HG03039 (cell line): ENCODE data around the gene BIK.

Experiments
- ATAC-seq: cut with Tn5 transposase; IDR thresholded peaks from one replicate; pipeline ENCODE4 v1.9.1; 2021; ENCODE audit warnings: mild to moderate bottlenecking, moderate library complexity; ENCODE audit not compliant: unreplicated experiment

The BIK gene

DNA sequence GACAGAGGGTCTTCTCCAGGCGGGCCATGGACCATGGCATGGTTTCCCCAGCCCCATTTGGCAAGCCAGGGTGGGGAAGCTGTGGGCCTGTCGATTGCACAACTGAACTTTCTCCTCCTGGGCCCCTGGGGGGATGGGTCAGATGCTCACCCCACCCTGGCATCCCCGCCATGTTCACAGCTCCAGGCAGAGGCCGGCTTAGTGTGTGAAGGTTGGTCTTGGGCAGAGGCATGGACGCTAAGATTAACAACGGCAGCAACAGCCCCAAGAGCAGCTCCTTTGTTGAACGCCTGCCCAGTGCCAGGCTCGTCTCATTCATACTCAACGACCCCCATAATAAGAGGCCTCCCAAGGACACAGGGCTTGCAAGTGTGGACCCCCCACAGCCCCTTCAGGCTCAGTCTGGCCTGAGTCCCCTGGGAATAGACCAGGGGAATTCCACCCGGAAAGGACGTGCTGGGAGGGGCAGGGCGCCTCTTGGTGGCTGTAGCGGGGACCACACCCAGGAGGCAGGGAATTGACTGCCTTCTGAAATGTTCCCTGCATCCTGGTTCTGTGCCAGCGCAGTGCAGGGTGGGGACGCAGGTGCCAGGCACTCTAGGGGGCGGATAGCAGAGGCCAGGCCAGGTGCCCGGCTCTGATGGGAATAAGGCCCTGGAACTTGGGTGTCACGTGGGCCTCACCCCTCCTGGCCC is 49.1 kb downstream of the BIK start:
- ATAC-seq: no peak

DNA sequence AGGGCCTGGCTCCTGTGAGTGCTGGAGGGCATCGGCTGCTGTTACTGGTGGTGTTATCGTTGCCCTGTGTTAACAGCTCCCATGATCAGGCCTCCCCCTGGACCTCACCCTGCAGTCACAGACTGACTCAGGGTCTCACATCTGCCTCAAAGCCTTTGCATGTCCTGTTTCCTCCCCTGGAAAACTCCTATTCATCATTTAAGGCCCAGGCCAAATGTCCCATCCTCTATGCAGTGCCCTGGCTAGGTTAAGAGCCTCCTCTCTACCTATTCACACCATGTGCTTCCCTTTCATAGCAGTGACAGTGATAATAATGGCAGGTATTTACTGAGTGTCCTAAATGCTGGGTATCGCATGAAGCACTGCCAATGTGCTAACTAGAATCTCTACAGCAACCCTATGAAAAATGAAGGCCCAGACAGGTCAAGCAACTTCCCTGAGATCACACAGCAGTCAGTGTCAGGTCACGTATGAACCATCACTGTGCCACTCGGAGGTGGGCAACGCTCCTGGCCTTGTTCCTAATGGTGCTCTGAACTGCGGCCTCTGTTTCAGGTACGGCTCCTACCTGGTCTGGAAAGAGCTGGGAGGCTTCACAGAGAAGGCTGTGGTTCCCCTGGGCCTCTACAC is 50.1 kb downstream of the BIK start:
- ATAC-seq: no peak

DNA sequence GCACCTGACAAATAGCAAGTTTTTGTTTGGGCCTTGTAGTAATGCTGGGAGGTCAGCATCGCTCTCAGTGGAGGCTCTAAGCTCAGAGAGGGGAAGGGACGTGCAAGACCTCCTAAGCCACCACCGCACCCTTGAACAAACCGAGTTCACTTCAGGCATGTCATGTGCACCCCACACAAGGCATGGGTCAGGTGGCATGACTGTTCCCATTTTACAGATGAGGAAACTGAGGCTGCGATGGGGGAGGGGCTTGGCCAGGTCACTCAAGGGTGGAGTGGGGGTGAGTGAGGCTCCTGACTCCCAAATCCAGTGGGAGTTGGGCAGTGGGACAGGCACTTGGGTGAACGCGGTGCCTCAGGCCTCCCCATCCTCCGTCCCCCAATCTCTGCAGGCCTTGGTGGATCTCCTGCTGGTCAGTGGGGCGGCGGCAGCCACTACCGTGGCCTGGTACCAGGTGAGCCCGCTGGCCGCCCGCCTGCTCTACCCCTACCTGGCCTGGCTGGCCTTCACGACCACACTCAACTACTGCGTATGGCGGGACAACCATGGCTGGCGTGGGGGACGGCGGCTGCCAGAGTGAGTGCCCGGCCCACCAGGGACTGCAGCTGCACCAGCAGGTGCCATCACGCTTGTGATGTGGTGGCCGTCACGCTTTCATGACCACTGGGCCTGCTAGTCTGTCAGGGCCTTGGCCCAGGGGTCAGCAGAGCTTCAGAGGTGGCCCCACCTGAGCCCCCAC is 52.0 kb downstream of the BIK start:
- no peak for ATAC-seq

DNA sequence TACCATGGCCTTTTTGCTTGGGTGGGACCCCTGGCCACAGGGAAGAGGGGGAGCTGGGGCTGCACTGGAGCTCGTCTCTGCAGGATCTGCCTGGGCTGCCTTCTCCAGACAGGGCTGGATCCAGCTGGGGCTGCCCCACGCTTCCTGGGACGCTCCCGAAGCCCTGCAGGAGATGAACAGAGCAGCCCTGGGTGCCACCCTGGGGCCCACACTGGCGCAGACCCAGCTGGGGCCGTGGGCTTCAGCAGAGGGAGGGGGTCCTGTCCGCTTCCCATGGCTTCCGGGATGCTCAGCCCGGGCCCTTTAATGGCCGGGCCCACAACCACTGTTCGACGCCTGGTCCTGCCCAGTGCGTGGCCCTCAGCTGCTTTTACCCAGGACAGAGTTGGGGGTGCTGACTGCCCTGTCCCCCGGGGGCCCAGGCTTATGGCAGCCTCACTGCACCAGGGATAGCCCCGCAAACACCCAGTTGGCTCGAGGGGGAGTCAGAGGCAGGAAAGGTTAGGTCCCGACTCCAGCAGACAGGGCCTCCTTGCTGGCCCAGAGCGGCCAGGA is 52.8 kb downstream of the BIK start:
- no peak for ATAC-seq

DNA sequence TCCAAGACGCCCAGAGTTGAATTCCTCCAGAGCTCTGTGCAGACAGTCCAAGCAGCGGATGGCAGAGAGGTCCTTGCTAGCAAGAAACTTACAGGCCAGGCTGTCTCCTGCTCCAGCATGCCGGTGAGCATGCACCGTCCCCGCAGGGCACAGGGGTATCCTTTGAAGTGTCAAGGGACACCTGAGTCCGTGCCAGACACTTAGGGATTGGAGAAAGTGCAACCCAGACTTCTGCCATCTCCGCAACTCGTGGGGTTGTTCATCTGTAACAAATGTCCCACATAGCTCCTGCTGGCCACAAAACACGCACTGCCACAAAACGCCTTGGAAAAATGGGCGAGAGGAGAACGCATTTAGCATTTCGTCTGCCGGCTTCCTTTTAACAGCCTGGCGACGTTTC is 54.1 kb downstream of the BIK start:
- no peak for ATAC-seq

DNA sequence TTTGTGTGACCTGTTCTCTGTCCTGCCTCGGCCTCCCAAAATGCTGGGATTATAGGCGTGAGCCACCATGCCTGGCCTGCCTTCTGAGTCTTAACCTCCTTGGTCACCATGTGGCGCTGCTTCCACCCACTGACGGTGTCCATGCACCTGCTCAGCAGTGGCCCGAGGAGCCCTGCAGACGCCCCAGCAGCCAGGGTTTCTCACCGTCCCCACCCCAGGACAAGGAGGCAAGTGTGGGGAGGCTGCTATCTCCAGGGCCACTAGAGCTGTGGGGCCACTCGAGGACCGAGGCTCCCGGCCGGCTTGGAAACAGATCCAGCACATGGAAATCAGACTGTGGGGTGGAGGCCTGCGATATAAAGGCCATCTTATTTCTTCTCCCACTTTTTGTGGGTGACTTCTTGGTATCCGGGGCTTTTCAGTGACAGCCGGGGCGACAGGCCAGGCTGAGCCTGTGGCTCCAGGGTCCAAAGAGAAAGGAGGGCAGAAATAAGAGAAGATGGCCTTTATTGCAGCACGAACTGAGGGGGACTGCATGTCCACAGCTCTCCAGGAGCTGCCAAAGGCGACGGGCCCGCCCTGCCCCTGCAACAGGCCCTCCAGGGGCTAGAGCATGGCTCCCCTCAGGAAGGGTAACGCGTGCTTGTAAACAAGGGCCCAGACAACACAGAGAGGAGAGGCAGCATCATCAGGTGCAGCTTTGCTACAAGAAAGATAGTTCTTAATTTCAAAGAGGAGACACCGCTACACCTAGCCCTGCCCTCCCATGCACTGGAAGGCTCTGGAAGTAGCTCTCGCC is 55.8 kb downstream of the BIK start:
- ATAC-seq: no peak

DNA sequence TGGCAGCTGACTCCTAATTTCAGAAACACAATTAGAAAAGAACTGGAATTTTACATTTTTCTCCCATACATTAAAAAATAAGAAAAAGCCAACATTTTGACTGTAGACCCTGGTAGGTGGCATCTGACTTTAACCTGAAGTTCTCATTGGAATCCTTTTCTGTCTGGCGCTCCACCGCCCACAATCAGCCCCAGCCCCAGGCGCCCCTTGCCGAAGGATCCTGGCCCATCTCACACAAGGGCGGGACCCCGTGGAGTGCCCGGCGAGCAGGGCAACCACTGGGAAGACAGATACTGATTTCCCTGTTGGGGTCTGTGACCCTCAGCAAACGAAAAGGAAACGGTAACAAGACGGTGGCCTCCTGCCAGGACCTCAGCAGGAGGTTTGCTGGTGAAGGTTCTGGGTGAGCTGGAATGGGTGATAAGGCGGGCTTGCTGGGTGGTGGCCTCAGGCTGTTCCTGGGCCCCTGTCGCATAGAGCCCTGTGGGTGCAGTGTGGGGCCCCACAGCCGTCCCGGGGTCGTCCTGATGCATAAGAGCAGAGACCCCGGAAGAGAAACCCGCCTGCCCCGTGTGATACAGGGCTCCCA is 56.5 kb downstream of the BIK start:
- ATAC-seq: no peak

DNA sequence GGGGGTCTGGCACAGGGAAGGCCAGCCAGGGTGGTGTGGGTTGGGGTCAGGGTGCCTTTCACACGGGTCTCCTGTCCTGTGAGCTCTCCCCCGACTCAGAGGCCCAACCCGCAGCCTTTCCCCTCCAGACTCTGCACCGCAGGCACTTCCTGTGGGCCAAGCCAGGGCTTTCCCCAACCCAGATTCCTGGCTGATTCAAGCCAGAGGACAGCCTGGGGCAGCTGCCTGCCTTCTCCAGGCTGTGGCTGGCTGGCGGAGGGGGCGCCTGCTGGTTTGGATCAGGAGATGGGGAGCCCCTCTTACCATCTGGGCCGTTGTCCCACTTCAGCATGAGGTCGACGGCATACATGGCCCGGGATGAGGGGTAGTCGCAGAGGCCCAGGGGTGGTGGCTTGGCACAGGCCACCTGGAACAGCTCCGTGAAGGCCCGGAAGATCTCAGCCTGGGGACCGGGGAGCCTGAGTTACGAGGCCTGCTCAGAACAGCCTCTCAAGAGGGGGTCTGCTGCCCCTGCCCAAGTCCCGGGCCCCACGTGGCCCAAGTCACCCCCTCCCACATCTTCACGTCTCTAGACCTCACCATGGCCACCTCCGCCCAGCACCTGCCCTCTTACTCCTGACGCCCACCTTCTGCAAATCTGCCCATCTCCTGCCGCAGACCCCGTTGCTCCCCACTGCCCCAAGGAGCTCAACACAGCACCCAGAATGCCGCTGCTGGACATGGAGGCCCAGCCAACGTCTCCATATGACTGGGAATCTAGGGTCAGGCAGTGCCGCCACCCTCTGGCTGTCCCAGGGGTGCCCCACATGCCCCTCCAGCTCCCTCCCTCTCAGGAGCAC is 58.1 kb downstream of the BIK start:
- ATAC-seq: no peak

DNA sequence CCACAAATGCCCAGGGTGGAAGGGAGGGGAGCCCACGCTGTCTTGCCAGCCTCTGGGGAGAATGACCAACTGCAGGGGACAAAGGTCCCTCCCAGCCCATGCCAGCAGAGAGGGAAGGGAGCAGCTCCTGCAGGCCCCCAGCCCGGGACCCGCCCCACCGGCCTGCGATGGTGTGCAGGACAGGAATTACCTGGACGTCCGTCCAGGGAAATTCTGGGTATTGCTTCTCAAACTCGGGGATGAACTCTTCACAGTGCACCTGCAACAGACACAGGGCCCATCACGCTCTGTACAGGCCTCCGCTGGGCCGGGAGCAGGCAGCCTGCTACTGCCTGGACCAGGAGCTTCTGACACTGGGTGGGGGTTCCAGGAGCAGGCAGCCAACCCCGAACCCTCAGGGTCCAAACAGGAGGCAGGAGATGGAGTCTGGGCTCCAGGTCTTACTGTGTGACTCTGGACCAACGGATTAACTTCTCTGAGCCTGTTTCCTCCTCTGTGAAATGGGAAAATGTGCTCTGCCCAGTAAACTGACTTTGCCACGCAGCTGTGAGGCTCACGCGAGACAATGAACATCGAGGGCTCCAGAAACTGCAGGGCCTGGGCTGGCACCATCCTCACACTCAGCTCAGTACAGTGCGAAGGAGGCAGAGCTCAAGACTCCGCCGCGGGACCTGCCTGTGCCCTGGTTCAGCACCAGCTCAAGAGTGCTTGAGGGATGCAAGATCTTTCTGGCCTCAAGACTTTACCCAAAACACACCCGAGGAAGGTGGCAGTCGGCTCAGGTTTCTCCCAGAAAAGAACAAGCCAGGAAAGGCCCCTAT is 59.0 kb downstream of the BIK start:
- no peak for ATAC-seq

DNA sequence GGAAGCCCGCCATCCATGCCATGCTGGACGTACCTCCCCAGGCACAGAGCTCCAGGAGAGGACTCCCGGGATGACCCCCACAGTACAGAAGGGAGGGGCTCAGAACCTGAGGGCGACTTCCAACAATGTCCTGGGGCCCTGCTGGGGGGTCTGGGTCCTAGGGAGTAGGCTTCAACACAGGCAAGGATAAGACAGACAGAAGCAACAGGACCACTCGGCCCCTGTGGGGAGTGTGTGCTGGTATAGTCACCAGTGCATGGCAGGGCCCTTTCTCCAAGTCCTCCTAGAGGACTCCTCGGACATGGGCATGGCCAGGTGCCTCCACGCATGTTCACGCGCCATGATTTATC is 59.6 kb downstream of the BIK start:
- ATAC-seq: no peak

DNA sequence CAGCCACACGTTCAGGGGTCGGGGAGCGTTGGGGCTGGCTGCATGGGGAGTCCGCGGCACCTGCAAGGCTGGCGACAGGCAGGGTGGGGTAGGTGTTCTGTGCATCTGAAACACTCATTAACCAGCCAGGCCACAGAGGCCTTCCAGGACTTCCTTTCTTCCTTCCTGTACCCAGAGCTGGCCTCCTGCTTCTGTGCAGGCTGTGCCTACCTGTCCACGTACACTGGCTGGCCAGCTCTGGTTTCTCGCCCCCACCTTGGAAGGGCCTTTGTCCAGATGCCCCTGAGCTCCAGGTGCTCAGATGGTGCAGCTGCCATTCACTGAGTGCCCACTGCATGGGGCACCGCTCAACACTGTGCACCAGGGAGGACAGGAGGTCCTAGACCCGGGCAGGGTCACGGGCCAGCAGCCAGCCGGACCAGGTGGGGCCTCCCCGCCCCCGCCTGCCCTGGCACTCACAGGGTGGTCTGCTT is 60.5 kb downstream of the BIK start:
- ATAC-seq: no peak

DNA sequence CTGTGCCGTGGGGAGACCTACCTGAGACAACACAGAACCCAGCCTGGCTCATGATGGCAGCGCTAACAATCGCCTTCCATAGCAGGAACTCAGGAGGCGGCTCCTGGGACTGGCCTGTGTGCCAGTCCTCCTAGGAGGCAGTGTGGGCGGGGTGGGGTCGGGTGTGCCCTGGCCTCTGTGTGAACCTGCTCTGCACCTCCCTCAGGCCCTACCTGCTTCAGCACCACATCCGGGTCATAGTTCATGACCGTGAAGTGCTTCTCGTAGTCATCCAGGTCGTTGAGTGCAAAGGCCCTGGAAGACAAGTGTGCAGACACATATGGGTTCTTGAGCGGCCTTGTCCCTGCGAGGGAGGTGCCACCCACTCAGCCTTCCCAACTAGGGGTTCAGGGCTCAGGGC is 61.1 kb downstream of the BIK start:
- ATAC-seq: no peak

DNA sequence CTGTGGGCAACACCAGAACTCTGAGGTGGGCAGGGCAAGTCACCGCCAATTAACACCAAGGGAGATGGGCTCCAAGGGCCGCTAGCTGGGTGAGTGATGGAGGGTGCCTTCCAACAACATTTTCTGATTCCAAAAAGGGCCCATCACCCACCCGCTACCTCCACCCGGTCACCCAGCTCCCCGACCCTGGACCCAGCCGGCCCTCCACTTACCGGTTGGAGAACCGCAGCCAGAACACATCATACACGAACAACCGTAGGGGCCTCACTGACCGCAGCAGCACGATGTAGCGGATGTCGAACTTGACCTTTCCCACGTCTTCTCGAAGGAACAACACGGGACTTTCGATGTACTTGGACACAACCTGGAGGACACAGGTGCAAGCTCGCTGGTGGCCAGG is 61.6 kb downstream of the BIK start:
- ATAC-seq: no peak

DNA sequence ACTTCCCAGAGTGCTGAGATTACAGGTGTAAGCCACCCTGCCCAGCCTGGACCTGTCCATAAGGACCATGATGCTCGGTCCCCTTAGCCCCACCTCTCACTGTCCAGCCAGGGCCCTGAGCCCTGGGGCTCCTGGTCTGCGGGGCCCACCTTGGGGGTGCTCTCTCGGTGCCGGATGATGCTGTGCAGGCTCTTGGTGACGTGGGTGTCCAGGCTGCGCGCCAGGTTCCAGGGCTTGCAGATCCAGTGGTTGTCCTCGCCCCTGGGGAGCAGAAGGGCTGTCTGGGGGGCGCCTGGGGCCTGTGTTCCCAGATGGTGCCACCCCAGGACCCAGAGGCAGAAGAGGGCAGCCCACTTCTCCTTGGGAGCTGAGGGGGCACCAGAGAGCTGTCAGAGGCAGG is 63.0 kb downstream of the BIK start:
- no peak for ATAC-seq

DNA sequence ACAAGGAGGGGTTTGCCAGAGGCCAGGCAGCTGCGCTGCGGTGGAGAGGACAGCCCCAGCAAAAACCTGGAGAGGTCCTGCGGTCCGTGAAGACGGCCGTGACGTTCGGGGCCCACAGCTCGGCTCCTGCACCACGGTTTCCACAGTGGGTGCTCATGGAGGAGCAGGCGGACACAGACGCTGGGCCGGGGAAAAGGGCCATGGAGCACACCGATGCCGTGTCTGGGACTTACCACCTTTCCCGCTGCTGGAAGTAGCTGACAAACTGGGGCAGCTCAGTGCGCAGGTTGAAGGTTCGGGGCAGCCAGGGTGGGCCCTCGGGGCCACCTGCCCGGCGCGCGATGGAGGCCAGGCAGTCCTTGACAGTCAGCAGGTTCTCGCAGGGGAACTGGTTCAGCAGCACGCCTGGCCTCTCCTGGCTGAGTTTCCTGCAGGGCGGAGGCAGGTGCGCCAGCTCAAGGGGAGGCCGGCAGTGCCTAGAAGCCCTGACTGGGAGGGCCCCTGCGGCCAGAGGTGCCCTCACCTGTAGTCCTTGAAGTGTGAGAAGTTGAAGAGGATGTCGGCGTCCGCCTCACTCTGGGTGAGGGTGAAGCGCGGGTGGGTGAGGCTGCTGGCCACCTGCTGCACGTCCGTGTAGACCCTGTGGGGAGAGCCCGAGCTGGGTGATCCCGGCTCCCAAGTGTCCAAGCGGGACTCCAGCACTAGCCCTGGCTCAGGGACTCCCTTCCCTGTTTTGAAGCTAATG is 63.6 kb downstream of the BIK start:
- no peak for ATAC-seq

DNA sequence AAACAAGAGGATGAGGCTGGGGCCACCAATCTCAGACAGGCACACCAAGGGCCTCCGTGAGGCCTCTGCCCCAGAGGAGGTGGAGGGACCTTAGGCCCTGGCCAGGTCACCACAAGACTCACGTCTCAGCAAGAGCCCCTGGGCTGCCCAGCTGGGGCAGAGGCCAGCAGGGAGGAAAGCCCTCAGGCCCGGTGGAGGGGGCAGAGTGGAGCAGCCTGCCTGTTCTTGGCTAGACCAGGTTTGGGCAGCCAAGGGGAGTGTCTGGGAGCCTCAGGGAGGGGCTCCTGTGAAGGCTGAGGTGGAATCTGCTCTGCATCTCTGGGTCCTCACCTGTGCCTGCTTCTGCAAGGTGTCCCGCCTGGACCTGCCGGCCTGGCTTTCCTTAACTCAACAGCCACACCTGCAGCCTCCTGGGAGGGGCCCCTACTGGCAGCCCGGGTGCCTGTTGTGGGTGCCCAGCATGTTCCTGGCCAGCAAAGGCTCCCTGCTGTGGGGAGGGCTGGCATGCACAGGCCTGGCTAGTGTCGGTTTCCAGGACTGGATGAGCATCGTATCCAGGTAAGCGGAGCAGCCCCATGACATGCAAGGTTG is 64.5 kb downstream of the BIK start:
- no peak for ATAC-seq

DNA sequence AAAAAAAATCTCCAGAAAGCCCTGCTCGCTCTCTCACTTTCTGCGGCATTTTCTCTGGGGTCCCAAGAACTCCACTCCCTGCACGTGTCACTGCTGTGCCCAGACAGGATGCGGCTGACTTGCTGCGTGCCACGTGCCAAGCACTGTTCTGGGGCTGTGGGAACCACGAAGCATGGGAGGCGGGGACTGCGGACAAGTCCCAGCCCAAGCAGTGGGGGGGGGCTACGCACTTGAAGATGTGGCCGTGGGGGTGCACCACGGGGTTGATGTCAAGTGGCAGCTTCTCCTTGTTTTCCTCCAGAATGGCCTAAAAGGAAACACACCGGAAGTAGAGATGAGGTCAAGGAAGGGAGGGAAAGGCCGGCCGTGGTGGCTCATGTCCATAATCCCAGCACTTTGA is 65.5 kb downstream of the BIK start:
- no peak for ATAC-seq

DNA sequence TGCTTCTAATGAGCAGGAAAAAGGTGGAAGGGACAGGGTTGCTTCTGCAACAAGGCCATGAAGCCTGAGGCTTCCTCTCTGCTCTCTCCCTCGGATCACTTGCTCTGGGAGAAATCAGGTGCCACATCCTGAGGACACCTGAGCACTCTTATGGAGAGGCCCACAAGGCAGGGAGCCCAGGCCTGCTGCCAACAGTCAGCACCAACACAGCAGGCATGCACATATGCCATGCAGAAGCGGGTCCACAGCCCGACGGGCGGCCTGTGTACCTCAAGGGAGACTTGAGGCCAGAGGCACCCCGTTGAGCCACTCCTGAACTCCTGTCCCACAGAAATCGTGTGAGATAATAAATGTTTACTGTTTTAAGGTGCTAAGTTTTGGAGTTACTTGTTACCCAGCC is 66.9 kb downstream of the BIK start:
- no peak for ATAC-seq
